Peyer's patch (tissue), 4 donors: ENCODE results near the gene SLC29A1. TPM values are rescaled to one million over a fixed set of nuclear protein-coding genes. Genes with fewer than 3 reads are reported as not detected.

Experiments
- DNase-seq, 3 donors: peaks; one replicate each; pipeline ENCODE4 v3.0.0-alpha.2; 2017 to 2019
- H3K27ac ChIP-seq, 4 donors: fragments of 200-600 bp; sonication (generic); one replicate each; pipeline ENCODE4 v1.5.1; 2016 to 2019
- H3K27me3 ChIP-seq, 2 donors: fragments of 200-600 bp; sonication (generic); one replicate each; pipeline ENCODE4 v1.5.1; 2019
- H3K36me3 ChIP-seq, 3 donors: fragments of 200-600 bp; sonication (generic); one replicate each; pipeline ENCODE4 v1.5.1; 2016 to 2019
- H3K4me1 ChIP-seq, 4 donors: fragments of 200-600 bp; sonication (generic); one replicate each; pipeline ENCODE4 v1.5.1; 2016 to 2019
- H3K4me3 ChIP-seq, 4 donors: fragments of 200-600 bp; sonication (generic); 1 replicate in 3 of 4; 2 replicates in 1 of 4; pipeline ENCODE4 v1.5.1; 2016 to 2019; ENCODE audit warnings: mild to moderate bottlenecking in 1 of 4
- H3K9me3 ChIP-seq, 4 donors: fragments of 200-600 bp; sonication (generic); one replicate each; pipeline ENCODE4 v1.5.1; 2016 to 2019; ENCODE audit warnings: mild to moderate bottlenecking in 1 of 4
- CTCF ChIP-seq, 6 experiments: fragments of 450-650 bp in 4 of 6; fragments of 200-600 bp in 2 of 6; sonication (generic) in 1 of 6; IDR thresholded peaks; one replicate each; pipeline ENCODE4 v1.5.1; 2017 to 2019; ENCODE audit warnings: antibody characterized with exemption in 6 of 6, mild to moderate bottlenecking in 3 of 6, moderate library complexity in 1 of 6
- POLR2A ChIP-seq, 2 donors: fragments of 450-650 bp; IDR thresholded peaks; one replicate each; pipeline ENCODE4 v1.5.1; 2017; ENCODE audit warnings: antibody characterized with exemption in 2 of 2, mild to moderate bottlenecking in 2 of 2, moderate library complexity in 2 of 2
- total RNA-seq, 4 donors: library from RNA; depleted of rRNA; stranded (reverse); fragments of >200 nt; gene quantifications; one replicate each; pipeline ENCODE4 v1.1.0, GENCODE V29; 2016

SLC29A1 gene
- total RNA-seq, 4 donors from 2014 or later, result 4.4 to 25.6 (median 19.5) TPM

- H3K4me1 ChIP-seq, result peaks cover 0 to 35% (median 10%) of the 10 kb centered on the region in 4 donors
- H3K4me3 ChIP-seq, result peak overlapping the region; percentile 81 to 93 (median 83)
- peak overlapping the region; percentile 92 to 96 (median 95) for H3K27ac ChIP-seq
- DNase-seq, result peak; percentile 87 to 95 (median 92)
- TF ChIP-seq POLR2A (IDR thresholded peaks at IDR 0.05) (no peak), CTCF (IDR thresholded peaks at IDR 0.05) (peak in 1 of 6 experiments; percentile 15)
- no peaks in the 10 kb centered on the region for H3K9me3 ChIP-seq
- H3K36me3 ChIP-seq, result peaks cover 0 to 23% (median 0%) of the 10 kb centered on the region in 3 donors
- no peaks in the 10 kb centered on the region for H3K27me3 ChIP-seq
These were observed 22.7 kb downstream of the SLC29A1 start for GRCh38 chr6:44245912-44246662.

GRCh38 chr6:44246663-44247337 lies 23.4 kb downstream of the SLC29A1 start, which contains the start of gene HSP90AB1:
TSS of gene HSP90AB1 (plus strand) at chr6:44247101. CDS start at chr6:44248630, 1,529 bp downstream.
- no peaks in the 10 kb centered on the region for H3K9me3 ChIP-seq
- H3K27ac ChIP-seq, result peak within 1 kb of the TSS; percentile 92 to 96 (median 95)
- DNase-seq, result peak; percentile 95 to 99 (median 97)
- H3K27me3 ChIP-seq, result no peaks in the 10 kb centered on the region
- peak in 1 of 6 experiments; percentile 16 for TF ChIP-seq CTCF (IDR thresholded peaks at IDR 0.05)
- TF ChIP-seq POLR2A (IDR thresholded peaks at IDR 0.05), result peak; percentile 98 to 99
- H3K36me3 ChIP-seq, result peaks cover 0 to 30% (median 0%) of the 10 kb centered on the region in 3 donors
- H3K4me1 ChIP-seq, result peaks cover 0 to 35% (median 10%) of the 10 kb centered on the region in 4 donors
- peak within 1 kb of the TSS; percentile 81 to 93 (median 83) for H3K4me3 ChIP-seq

GRCh38 chr6:44247338-44248302 lies 24.2 kb downstream of the SLC29A1 start:
- Histone ChIP-seq H3K27ac (peak overlapping the region; percentile 92 to 96 (median 95)), H3K4me1 (peaks cover 0 to 35% (median 10%) of the 10 kb centered on the region in 4 donors), H3K27me3 (no peaks in the 10 kb centered on the region), H3K36me3 (peaks cover 0 to 38% (median 0%) of the 10 kb centered on the region in 3 donors), H3K9me3 (no peaks in the 10 kb centered on the region), H3K4me3 (peak overlapping the region; percentile 81 to 93 (median 83))
- DNase-seq, result peak; percentile 70 to 91 (median 90)
- TF ChIP-seq CTCF (IDR thresholded peaks at IDR 0.05), result no peak

GRCh38 chr6:44248579-44248978 lies 25.2 kb downstream of the SLC29A1 start:
- peaks cover 0 to 35% (median 10%) of the 10 kb centered on the region in 4 donors for H3K4me1 ChIP-seq
- H3K27me3 ChIP-seq, result no peaks in the 10 kb centered on the region
- DNase-seq, result no peak
- H3K27ac ChIP-seq, result peak overlapping the region in 2 of 4 donors; percentile 92 to 95
- H3K4me3 ChIP-seq, result peak overlapping the region in 3 of 4 donors; percentile 81 to 84 (median 82)
- no peak for TF ChIP-seq POLR2A (IDR thresholded peaks at IDR 0.05)
- no peak for TF ChIP-seq CTCF (IDR thresholded peaks at IDR 0.05)
- H3K9me3 ChIP-seq, result no peaks in the 10 kb centered on the region
- H3K36me3 ChIP-seq, result peaks cover 0 to 48% (median 0%) of the 10 kb centered on the region in 3 donors
